Central memory CD4-positive, alpha-beta T cell (primary cell): ENCODE data around the gene TAP2.

Experiments
- DNase-seq: peaks from one replicate; pipeline ENCODE4 v3.0.0; 2022

Gene TAP2

DNA sequence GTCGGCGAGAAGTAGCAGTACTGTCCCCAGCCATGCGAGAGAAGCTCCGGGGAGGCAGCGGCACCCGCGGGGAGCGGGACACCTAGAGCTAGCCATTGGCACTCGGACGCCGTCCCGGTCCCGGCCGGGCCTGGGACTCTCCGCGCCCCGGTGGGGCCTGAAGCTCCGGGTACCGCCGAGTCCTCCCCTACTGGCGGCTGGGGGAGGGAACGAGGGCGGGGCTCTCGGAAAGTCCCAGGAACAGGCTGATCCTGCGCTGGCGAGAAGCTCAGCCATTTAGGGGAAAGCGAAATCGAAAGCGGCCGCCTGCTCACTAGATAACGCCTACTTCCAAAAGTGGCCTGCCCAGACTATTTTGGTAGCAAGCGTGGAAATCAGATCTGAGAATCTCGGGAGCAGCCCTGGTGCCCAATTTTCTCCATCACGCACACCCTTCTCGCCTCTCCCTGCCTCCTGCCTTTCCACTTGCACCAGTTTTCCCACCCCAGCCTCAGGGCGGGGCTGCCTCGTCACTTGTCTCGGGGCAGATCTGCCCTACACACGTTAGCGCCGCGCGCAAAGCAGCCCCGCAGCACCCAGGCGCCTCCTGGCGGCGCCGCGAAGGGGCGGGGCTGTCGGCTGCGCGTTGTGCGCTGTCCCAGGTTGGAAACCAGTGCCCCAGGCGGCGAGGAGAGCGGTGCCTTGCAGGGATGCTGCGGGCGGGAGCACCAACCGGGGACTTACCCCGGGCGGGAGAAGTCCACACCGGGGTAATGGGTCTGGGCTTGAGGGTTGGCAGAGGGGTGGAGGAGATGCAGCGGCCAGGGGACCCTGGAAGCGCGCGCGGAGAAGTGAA, 15.2 kb upstream of the TAP2 start, which contains the start of the genes PSMB9 and TAP1:
TSS of gene PSMB9 (plus strand) at position 652 of the 835 bp plus-strand sequence. CDS start at position 690, 38 bp downstream.
TSS of gene TAP1 (minus strand) at position 164 of the 835 bp plus-strand sequence. CDS start at position 96, 68 bp downstream.
- DNase-seq = peak; percentile 93

GRCh38 chr6:32852844-32853540, 14.5 kb upstream of the TAP2 start:
- DNase-seq = peak; percentile 54

DNA sequence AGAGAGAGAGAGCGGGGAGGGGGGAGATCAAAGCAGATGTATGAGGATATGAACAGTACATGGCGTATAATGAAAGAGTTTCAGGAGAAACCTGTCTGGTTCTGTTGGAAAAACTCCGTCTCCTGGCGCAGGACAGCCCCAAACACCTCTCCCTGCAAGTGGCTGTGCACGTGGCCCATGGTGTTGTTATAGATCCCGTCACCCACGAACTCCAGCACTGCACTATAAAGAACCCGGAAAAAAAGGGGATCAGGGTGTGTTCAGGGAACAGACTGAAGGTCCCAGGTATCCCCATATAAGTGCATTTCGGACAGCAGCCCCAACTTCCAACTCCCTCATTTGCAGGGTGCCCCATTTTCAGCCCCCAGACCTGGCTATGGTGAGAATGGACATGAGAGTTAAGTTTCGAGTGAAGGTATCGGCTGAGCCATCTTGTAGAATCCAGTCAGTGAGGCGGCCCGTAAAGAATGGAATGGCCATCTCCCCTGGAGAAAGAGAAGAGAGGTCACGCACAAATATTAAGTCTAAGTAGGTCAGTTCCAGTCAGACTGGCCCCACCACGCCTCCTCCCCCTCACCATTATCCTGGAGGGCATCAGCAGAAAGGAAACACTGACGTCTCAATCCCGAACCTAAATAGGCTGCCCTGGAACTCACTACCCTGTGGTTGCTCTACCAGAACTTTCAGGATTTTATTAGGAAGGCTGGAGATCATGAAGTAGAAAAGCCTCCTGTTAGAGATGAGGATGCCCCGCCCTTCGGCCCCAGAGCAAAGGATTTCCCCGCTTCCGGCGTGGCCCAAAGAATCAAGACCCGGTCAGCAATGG, 13.7 kb upstream of the TAP2 start:
- no peak for DNase-seq

- DNase-seq = no peak
Measured at GRCh38 chr6:32851025-32851424, 12.5 kb upstream of the TAP2 start.

GRCh38 chr6:32849126-32849525, 10.6 kb upstream of the TAP2 start:
- no peak for DNase-seq

DNA sequence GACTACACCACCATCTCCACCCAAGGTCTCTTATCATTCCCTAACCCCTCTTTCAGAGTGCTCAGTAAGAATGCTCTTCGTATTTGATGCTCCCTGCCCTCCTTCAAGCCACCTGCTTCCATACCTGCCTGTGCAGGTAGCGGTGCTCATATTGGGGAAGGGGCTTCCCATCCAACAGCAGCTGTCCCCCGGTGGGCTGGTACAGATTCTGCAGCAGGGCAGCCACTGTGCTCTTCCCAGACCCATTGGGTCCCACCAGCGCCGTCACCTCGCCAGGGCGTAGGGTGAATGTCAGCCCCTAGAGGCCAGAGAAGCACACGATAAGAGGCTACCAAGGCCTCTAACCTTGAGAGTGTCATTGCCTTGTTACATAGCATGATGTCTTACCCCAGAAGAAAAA, 9.3 kb upstream of the TAP2 start:
- DNase-seq = no peak

DNA sequence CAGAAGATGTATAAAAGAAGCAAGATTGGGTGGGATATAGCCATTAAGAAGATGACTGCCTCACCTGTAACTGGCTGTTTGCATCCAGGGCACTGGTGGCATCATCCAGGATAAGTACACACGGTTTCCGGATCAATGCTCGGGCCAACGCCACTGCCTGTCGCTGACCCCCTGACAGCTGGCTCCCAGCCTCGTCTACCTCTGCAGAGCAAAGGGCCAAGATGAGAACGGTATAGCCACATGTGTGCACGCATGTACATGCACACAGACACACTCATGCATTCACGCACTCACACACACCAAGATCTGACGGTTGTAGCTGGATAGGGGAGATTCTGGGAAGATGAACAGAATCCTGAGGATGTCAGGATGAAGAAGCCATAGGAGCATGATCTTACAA, 8.5 kb upstream of the TAP2 start:
- DNase-seq = no peak

GRCh38 chr6:32845384-32845884, 6.9 kb upstream of the TAP2 start:
- peak; percentile 50 for DNase-seq

DNA sequence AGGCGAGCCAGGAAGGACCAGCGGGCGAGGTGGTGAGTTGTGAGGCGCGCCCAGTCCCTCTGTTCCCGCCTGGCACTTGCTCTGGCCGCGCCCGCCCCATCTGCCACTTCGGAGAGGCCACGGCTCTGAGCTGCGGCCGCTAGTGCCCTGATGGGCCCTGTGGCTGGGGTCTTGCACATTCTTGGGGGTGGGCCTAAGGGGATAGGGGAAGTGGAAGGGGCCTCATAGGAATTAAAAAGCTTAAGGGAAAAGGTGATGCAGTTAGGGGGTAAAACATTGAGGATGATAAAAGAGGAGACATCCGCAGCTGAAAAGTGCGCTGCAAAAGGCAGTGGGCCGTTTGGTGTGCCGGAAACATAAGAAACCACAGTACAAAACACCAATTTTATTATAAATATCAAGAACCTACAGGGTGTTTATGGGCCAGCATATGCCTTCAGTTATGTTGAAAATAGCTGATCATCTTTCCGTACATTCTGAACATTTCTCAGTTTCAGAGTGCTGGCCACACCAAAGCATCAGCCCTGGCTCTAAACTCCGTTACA, 6.4 kb upstream of the TAP2 start:
- no peak for DNase-seq

GRCh38 chr6:32843979-32844838, 5.7 kb upstream of the TAP2 start, which contains the start of gene PSMB8:
Gene PSMB8 (minus strand): TSS chr6:32844047. CDS start chr6:32843996, 51 bp downstream.
- peak; percentile 97 for DNase-seq

- DNase-seq = no peak
Measured at GRCh38 chr6:32843331-32843978, 4.9 kb upstream of the TAP2 start.

GRCh38 chr6:32842690-32843089, 4.2 kb upstream of the TAP2 start:
- no peak for DNase-seq

- no peak for DNase-seq
Measured at GRCh38 chr6:32842021-32842650, 3.6 kb upstream of the TAP2 start.

- DNase-seq = peak; percentile 47
Measured at GRCh38 chr6:32840604-32841246, 2.2 kb upstream of the TAP2 start.

DNA sequence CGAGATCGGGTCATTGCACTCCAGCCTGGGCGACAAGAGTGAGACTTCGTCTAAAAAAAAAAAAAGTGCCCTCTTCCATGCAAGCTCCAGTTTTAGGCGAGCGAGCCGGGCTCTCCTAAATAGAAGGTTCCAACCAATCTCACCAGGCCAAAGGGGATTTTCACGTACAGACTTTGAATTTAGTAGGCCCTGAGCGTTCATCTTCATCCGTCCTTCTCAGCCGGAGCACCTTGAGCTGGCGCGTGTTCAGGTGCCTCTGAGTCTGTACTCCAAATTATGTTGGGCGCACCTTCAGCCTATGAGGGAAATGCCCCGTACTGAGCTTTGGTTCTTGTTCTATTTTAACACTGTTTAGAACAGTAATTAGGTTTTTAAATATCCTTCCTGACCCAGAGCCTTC, 817 bp upstream of the TAP2 start:
- DNase-seq = no peak

DNA sequence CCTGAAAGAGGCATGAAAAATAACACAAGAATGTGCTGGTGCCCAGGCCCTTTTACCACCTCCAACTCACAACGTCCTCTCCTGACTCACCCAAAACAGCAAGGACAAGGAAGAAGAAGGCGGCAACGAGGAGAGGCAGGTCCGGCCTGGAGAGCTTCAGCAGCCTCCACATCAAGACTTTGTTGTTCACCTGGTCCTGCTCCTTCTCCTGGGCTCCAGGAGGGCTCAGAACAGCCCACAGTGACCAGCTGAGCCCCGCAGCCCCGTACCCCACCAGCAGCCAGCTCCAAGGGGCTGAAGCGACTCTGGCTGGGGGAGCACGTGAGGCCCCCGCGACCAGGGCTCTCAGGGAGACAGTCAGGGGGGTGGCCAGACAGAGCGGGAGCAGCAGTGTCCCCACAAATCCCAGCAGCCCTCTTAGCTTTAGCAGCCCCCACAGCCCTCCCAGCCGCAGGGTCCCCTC, 857 bp downstream of the TAP2 start:
- no peak for DNase-seq

GRCh38 chr6:32836873-32837272, 1.7 kb downstream of the TAP2 start:
- DNase-seq = no peak

DNA sequence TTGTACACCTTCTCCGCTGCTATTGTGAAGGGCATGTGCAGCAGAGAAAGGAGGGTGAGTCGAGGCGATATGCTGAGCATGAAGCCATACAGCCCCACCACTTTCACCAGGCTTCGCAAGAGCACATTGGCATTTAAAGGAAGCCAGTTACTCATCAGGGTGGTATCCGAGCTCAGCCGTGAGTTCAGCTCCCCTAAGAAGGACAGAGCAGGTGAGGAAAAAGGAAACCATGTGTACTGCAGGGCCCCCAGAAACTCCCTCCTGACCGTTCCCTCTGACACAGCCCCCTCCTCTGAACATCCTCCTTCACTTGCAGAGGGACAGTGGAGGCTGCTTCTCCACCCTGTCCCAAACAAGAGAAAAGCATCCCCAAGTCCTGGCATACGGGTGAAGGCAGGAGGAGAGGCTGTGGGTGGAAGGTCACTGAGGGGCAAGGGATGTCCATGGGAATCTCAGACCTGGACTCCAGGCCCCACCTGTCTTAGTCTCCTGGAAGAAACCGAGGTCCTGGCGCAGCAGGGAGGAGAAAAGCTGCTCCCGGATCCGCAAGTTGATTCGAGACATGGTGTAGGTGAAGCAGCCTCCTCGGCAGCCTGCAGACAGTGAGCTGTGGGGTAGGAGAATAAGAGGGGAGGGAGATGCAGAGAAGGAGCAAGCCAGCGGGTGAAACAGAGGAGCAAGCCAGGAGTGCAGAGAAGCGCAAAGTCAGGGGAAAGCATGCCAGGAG, 3.2 kb downstream of the TAP2 start:
- no peak for DNase-seq

DNA sequence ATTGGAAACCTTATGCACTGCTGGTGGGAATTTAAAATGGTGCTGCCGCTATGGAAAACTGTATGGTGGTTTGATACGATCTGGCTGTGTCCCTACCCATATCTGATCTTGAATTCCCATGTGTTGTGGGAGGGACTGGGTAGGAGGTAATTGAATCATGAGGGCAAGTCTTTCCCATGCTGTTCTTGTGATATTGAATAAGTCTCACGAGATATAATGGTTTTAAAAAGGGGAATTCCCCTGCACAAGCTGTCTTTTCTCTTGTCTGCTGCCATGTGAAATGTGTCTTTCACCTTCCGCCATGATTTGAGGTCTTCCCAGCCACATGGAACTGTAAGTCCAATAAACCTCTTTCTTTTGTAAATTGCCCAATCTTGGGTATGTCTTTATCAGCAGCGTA, 4.9 kb downstream of the TAP2 start:
- DNase-seq = no peak
